Liver (tissue), 3 donors: ENCODE data around the gene CAVIN1.

Source experiments
- REST ChIP-seq: IDR thresholded peaks from 2 replicates; pipeline ENCODE4 v1.6.1; 2016; ENCODE audit warnings: antibody characterized with exemption, mild to moderate bottlenecking
- TAF1 ChIP-seq: conservative IDR thresholded peaks from 2 replicates; pipeline ENCODE4 v1.6.1; 2016; ENCODE audit warnings: antibody characterized with exemption, mild to moderate bottlenecking
- TF ChIP-seq, protein P1 (sequence below): fragments of 150-350 bp; IDR thresholded peaks from 2 replicates; pipeline ENCODE4 v1.5.1; 2017; ENCODE audit warnings: improper control_type of control experiment, low read depth, low read length; ENCODE audit not compliant: missing input control
- donor health status: healthy.
- donor health status: healthy.

GRCh38 chr17:42423766-42424165 is 710 bp upstream of the CAVIN1 start:
- TF ChIP-seq, protein P1, sequence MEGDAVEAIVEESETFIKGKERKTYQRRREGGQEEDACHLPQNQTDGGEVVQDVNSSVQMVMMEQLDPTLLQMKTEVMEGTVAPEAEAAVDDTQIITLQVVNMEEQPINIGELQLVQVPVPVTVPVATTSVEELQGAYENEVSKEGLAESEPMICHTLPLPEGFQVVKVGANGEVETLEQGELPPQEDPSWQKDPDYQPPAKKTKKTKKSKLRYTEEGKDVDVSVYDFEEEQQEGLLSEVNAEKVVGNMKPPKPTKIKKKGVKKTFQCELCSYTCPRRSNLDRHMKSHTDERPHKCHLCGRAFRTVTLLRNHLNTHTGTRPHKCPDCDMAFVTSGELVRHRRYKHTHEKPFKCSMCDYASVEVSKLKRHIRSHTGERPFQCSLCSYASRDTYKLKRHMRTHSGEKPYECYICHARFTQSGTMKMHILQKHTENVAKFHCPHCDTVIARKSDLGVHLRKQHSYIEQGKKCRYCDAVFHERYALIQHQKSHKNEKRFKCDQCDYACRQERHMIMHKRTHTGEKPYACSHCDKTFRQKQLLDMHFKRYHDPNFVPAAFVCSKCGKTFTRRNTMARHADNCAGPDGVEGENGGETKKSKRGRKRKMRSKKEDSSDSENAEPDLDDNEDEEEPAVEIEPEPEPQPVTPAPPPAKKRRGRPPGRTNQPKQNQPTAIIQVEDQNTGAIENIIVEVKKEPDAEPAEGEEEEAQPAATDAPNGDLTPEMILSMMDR = no peak
- TF ChIP-seq TAF1 (no peak), REST (no peak)
